Activated CD4-positive, alpha-beta T cell treated with anti-CD3 and anti-CD28 coated beads for 36 hours (primary cell): ENCODE results near the gene F7. TPM values are rescaled to one million over a fixed set of nuclear protein-coding genes. Genes with fewer than 3 reads are reported as not detected.
A peak's percentile ranks its signal among the peaks of the same experiment; 100 is the strongest.
"Not testable (repeated sequence)": the region's sequence is repeated elsewhere in the genome, so short reads cannot be mapped to it uniquely, and the experiment has no call there.

Source experiments
- ATAC-seq: fragments of 200-7000 bp; cut with Tn5 transposase; one replicate; pipeline ENCODE4 v1.10.0; 2021; ENCODE audit warnings: mild to moderate bottlenecking, moderate library complexity
- CTCF ChIA-PET: fragments of 350-600 bp; sonication (Branson Sonifier 250); formaldehyde crosslinking; loops from one replicate; lab custom pipeline; 2021; ENCODE audit warnings: antibody characterized with exemption; lab: Charles Lee
- POLR2A ChIA-PET: fragments of 350-600 bp; sonication (Branson Sonifier 250); formaldehyde crosslinking; loops from one replicate; lab custom pipeline; 2021; ENCODE audit warnings: antibody characterized with exemption, inconsistent platforms; lab: Charles Lee
- DNase-seq: peaks from one replicate; pipeline ENCODE4 v3.0.0-alpha.2; 2020
- H3K27ac Mint-ChIP-seq: one replicate; pipeline ENCODE4 v1.8.0; 2021; ENCODE audit warnings: mixed read lengths
- H3K27me3 Mint-ChIP-seq: one replicate; pipeline ENCODE4 v1.8.0; 2021; ENCODE audit warnings: mixed read lengths
- H3K36me3 Mint-ChIP-seq: one replicate; pipeline ENCODE4 v1.8.0; 2021; ENCODE audit warnings: low read depth, mixed read lengths
- H3K4me1 Mint-ChIP-seq: one replicate; pipeline ENCODE4 v1.8.0; 2021; ENCODE audit warnings: mixed read lengths
- H3K4me3 Mint-ChIP-seq: one replicate; pipeline ENCODE4 v1.8.0; 2021; ENCODE audit warnings: mild to moderate bottlenecking, moderate library complexity, mixed read lengths
- H3K9me3 Mint-ChIP-seq: one replicate; pipeline ENCODE4 v1.8.0; 2021; ENCODE audit warnings: low read depth, mixed read lengths
- intact Hi-C, 2 experiments: fragments of 100-400 bp; cut with DNase I in 1 of 2; cut with micrococcal nuclease in 1 of 2; formaldehyde crosslinking; loops; one replicate each; pipeline versions ENCODE4 v1.14.2 to v1.15.1; 2022 to 2024; cut with DNase I, micrococcal nuclease
- total RNA-seq, 2 experiments: library from RNA; stranded (reverse); gene quantifications; one replicate each; pipeline ENCODE4 v1.2.3, GENCODE V29; 2021

The F7 gene
- total RNA-seq, 2 experiments from 2014 or later = 0.11 to 0.12 TPM

GRCh38 chr13:113111821-113112220, 6.2 kb downstream of the F7 start:
- H3K36me3 Mint-ChIP-seq, H3K4me1 Mint-ChIP-seq, POLR2A ChIA-PET, H3K27ac Mint-ChIP-seq, ATAC-seq, H3K27me3 Mint-ChIP-seq, H3K9me3 Mint-ChIP-seq, CTCF ChIA-PET, H3K4me3 Mint-ChIP-seq, intact Hi-C loops: not testable (repeated sequence)
- peak; percentile 3 for DNase-seq

- DNase-seq, ATAC-seq, H3K36me3 Mint-ChIP-seq, H3K27ac Mint-ChIP-seq, H3K9me3 Mint-ChIP-seq, intact Hi-C loops, POLR2A ChIA-PET, CTCF ChIA-PET, H3K27me3 Mint-ChIP-seq, H3K4me3 Mint-ChIP-seq, H3K4me1 Mint-ChIP-seq: not testable (repeated sequence)
These were observed 6.9 kb downstream of the F7 start for GRCh38 chr13:113112475-113112874.

GRCh38 chr13:113112893-113113845, 7.6 kb downstream of the F7 start:
- ATAC-seq (no peak), DNase-seq (no peak)
- ChIA-PET CTCF (interaction anchor here (0.6 kb wide), 1 partner anchor 187 kb away, joined by 3 read pairs; no protein-coding TSS in a partner anchor), POLR2A (no interaction called here)
- Mint-ChIP-seq H3K36me3 (peaks cover 2% of the 10 kb centered on the region), H3K27ac (no peak overlapping the region), H3K27me3 (peaks cover 3% of the 10 kb centered on the region), H3K9me3 (no peaks in the 10 kb centered on the region), H3K4me1 (peaks cover 2% of the 10 kb centered on the region), H3K4me3 (no peak overlapping the region)
- intact Hi-C loops = no loop called here

- ATAC-seq (no peak), DNase-seq (no peak)
- no peak overlapping the region for H3K27ac Mint-ChIP-seq
- intact Hi-C loops = no loop called here
- H3K36me3 Mint-ChIP-seq = peaks cover 2% of the 10 kb centered on the region
- CTCF ChIA-PET = no interaction called here
- H3K4me3 Mint-ChIP-seq = no peak overlapping the region
- peaks cover 3% of the 10 kb centered on the region for H3K27me3 Mint-ChIP-seq
- POLR2A ChIA-PET = no interaction called here
- no peaks in the 10 kb centered on the region for H3K9me3 Mint-ChIP-seq
- peaks cover 2% of the 10 kb centered on the region for H3K4me1 Mint-ChIP-seq
These were observed 8.3 kb downstream of the F7 start for GRCh38 chr13:113113846-113114271.

- ChIA-PET POLR2A (no interaction called here), CTCF (no interaction called here)
- intact Hi-C loops = no loop called here
- Mint-ChIP-seq H3K27ac (no peak overlapping the region), H3K36me3 (no peaks in the 10 kb centered on the region), H3K9me3 (no peaks in the 10 kb centered on the region), H3K4me3 (no peak overlapping the region), H3K4me1 (no peaks in the 10 kb centered on the region), H3K27me3 (no peaks in the 10 kb centered on the region)
- ATAC-seq (no peak), DNase-seq (peak; percentile 2)
These were observed 9.1 kb downstream of the F7 start for GRCh38 chr13:113114511-113115362.

- ChIA-PET POLR2A (no interaction called here), CTCF (no interaction called here)
- Mint-ChIP-seq H3K27me3 (no peaks in the 10 kb centered on the region), H3K9me3 (no peaks in the 10 kb centered on the region), H3K27ac (no peak overlapping the region), H3K4me3 (no peak overlapping the region), H3K36me3 (no peaks in the 10 kb centered on the region), H3K4me1 (no peaks in the 10 kb centered on the region)
- no peak for ATAC-seq
- intact Hi-C loops = no loop called here
- DNase-seq = no peak
These were observed 10.0 kb downstream of the F7 start for GRCh38 chr13:113115363-113116205.

- Mint-ChIP-seq H3K9me3 (no peaks in the 10 kb centered on the region), H3K4me3 (no peak overlapping the region), H3K27me3 (no peaks in the 10 kb centered on the region), H3K36me3 (no peaks in the 10 kb centered on the region), H3K27ac (no peak overlapping the region), H3K4me1 (no peaks in the 10 kb centered on the region)
- ATAC-seq (no peak), DNase-seq (no peak)
- intact Hi-C loops = no loop called here
- CTCF ChIA-PET = no interaction called here
- POLR2A ChIA-PET = no interaction called here
These were observed 10.7 kb downstream of the F7 start for GRCh38 chr13:113116206-113116800.

- intact Hi-C loops = no loop called here
- DNase-seq (no peak), ATAC-seq (no peak)
- POLR2A ChIA-PET = no interaction called here
- CTCF ChIA-PET = no interaction called here
- Mint-ChIP-seq H3K9me3 (no peaks in the 10 kb centered on the region), H3K36me3 (no peaks in the 10 kb centered on the region), H3K4me1 (no peaks in the 10 kb centered on the region), H3K27me3 (no peaks in the 10 kb centered on the region), H3K4me3 (no peak overlapping the region), H3K27ac (no peak overlapping the region)
These were observed 11.3 kb downstream of the F7 start for GRCh38 chr13:113116871-113117271.

- ATAC-seq (no peak), DNase-seq (no peak)
- Mint-ChIP-seq H3K27me3 (no peaks in the 10 kb centered on the region), H3K4me3 (no peak overlapping the region), H3K9me3 (no peaks in the 10 kb centered on the region), H3K4me1 (no peaks in the 10 kb centered on the region), H3K36me3 (no peaks in the 10 kb centered on the region), H3K27ac (no peak overlapping the region)
- ChIA-PET POLR2A (no interaction called here), CTCF (no interaction called here)
- intact Hi-C loops = no loop called here
These were observed 11.8 kb downstream of the F7 start for GRCh38 chr13:113117335-113117872.

- intact Hi-C loops = no loop called here
- no peak for DNase-seq
- Mint-ChIP-seq H3K4me3 (no peak overlapping the region), H3K36me3 (no peaks in the 10 kb centered on the region), H3K4me1 (no peaks in the 10 kb centered on the region), H3K27me3 (no peaks in the 10 kb centered on the region), H3K9me3 (no peaks in the 10 kb centered on the region), H3K27ac (no peak overlapping the region)
- POLR2A ChIA-PET = no interaction called here
- CTCF ChIA-PET = no interaction called here
- no peak for ATAC-seq
These were observed 12.3 kb downstream of the F7 start for GRCh38 chr13:113117911-113118260.
